ENCODE measurements around the gene TRPM1.
"Not testable (repeated sequence)": the region's sequence is repeated elsewhere in the genome, so short reads cannot be mapped to it uniquely, and the experiment has no call there.

TRPM1 gene

GRCh38 chr15:31088672-31089367, 12.7 kb downstream of the TRPM1 start:
- Histone ChIP-seq H3K4me3 (ENCODE audit: low read length) (no peak overlapping the region), H3K79me2 (ENCODE audit: low read length) (no peaks in the 10 kb centered on the region), H4K20me1 (ENCODE audit: insufficient read depth, low read length) (no peaks in the 10 kb centered on the region), H3K9me2 (replicated peaks; ENCODE audit: insufficient read depth, low read length) (no peaks in the 10 kb centered on the region), H3K4me2 (ENCODE audit: low read depth, low read length) (no peak overlapping the region), H3K27ac (ENCODE audit: low read length) (no peak overlapping the region), H2AFZ (ENCODE audit: low read length) (no peak overlapping the region), H3K9ac (ENCODE audit: low read length) (no peak overlapping the region), H3K36me3 (replicated peaks; ENCODE audit: insufficient read depth, low read length) (no peaks in the 10 kb centered on the region), H3F3A (ENCODE audit: insufficient read depth, low read length) (peaks cover 2% of the 10 kb centered on the region; the same call in 1 of the 2 replicates), H3K9me3 (replicated peaks; ENCODE audit: insufficient read depth, low read length) (no peaks in the 10 kb centered on the region), H3K4me1 (ENCODE audit: low read length) (peaks cover 14% of the 10 kb centered on the region), H3K27me3 (replicated peaks; ENCODE audit: insufficient read depth, low read length) (no peaks in the 10 kb centered on the region)
- TF ChIP-seq EZH2phosphoT487 (IDR thresholded peaks at IDR 0.05; ENCODE audit: low read length) (no peak), EZH2 (optimal IDR thresholded peaks at IDR 0.05; ENCODE audit: low read depth, low read length) (no peak)
- TF ChIP-seq, protein P1, sequence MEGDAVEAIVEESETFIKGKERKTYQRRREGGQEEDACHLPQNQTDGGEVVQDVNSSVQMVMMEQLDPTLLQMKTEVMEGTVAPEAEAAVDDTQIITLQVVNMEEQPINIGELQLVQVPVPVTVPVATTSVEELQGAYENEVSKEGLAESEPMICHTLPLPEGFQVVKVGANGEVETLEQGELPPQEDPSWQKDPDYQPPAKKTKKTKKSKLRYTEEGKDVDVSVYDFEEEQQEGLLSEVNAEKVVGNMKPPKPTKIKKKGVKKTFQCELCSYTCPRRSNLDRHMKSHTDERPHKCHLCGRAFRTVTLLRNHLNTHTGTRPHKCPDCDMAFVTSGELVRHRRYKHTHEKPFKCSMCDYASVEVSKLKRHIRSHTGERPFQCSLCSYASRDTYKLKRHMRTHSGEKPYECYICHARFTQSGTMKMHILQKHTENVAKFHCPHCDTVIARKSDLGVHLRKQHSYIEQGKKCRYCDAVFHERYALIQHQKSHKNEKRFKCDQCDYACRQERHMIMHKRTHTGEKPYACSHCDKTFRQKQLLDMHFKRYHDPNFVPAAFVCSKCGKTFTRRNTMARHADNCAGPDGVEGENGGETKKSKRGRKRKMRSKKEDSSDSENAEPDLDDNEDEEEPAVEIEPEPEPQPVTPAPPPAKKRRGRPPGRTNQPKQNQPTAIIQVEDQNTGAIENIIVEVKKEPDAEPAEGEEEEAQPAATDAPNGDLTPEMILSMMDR (IDR thresholded peaks at IDR 0.05; ENCODE audit: low read length), result no peak
- DNase-seq, result no peak

GRCh38 chr15:31088041-31088440, 13.5 kb downstream of the TRPM1 start:
- H2AFZ ChIP-seq (ENCODE audit: low read length); H3K9ac ChIP-seq (ENCODE audit: low read length); H4K20me1 ChIP-seq (ENCODE audit: insufficient read depth, low read length); H3K4me3 ChIP-seq (ENCODE audit: low read length); H3F3A ChIP-seq (ENCODE audit: insufficient read depth, low read length); H3K27ac ChIP-seq (ENCODE audit: low read length); H3K79me2 ChIP-seq (ENCODE audit: low read length); H3K36me3 ChIP-seq (replicated peaks; ENCODE audit: insufficient read depth, low read length); H3K9me2 ChIP-seq (replicated peaks; ENCODE audit: insufficient read depth, low read length); H3K27me3 ChIP-seq (replicated peaks; ENCODE audit: insufficient read depth, low read length); DNase-seq; H3K9me3 ChIP-seq (replicated peaks; ENCODE audit: insufficient read depth, low read length); H3K4me2 ChIP-seq (ENCODE audit: low read depth, low read length): not testable (repeated sequence)
- H3K4me1 ChIP-seq (ENCODE audit: low read length), result peaks cover 20% of the 10 kb centered on the region

DNA sequence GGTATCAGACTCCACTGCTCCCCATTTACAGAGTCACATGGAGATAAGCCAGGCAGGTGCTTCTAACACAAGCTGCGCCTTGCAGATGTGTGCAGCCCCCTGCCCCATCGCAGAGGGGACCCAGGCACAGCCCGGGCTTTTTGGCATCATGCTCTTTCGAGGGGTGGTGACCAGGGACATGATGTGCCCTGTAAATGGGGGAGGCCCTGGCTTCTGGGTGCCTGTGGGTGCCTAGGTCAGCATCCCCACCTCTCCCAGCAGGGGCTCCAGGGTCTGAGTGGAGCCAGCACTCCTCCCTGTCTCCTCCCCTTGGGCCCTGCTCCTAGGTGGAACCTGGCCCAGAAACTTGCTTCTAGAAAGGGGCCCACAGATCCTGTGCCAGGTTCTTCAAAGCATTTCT, 15.2 kb downstream of the TRPM1 start:
- H3K27ac ChIP-seq (ENCODE audit: low read length), result no peak overlapping the region
- no peaks in the 10 kb centered on the region for H3K36me3 ChIP-seq (replicated peaks; ENCODE audit: insufficient read depth, low read length)
- no peak overlapping the region for H2AFZ ChIP-seq (ENCODE audit: low read length)
- H3K27me3 ChIP-seq (replicated peaks; ENCODE audit: insufficient read depth, low read length), result no peaks in the 10 kb centered on the region
- H3K4me1 ChIP-seq (ENCODE audit: low read length), result peaks cover 37% of the 10 kb centered on the region
- no peaks in the 10 kb centered on the region for H4K20me1 ChIP-seq (ENCODE audit: insufficient read depth, low read length)
- no peak overlapping the region for H3K4me2 ChIP-seq (ENCODE audit: low read depth, low read length)
- no peaks in the 10 kb centered on the region for H3K79me2 ChIP-seq (ENCODE audit: low read length)
- DNase-seq, result no peak
- no peak overlapping the region for H3K4me3 ChIP-seq (ENCODE audit: low read length)
- H3F3A ChIP-seq (ENCODE audit: insufficient read depth, low read length), result peaks cover 25% of the 10 kb centered on the region
- TF ChIP-seq, protein P1 (IDR thresholded peaks at IDR 0.05; ENCODE audit: low read length), result no peak
- TF ChIP-seq EZH2 (optimal IDR thresholded peaks at IDR 0.05; ENCODE audit: low read depth, low read length) (no peak), EZH2phosphoT487 (IDR thresholded peaks at IDR 0.05; ENCODE audit: low read length) (no peak)
- H3K9me3 ChIP-seq (replicated peaks; ENCODE audit: insufficient read depth, low read length), result no peaks in the 10 kb centered on the region
- no peaks in the 10 kb centered on the region for H3K9me2 ChIP-seq (replicated peaks; ENCODE audit: insufficient read depth, low read length)
- no peak overlapping the region for H3K9ac ChIP-seq (ENCODE audit: low read length)

- no peak overlapping the region for H3K4me2 ChIP-seq (ENCODE audit: low read depth, low read length)
- TF ChIP-seq, protein P1 (IDR thresholded peaks at IDR 0.05; ENCODE audit: low read length), result no peak
- TF ChIP-seq EZH2phosphoT487 (IDR thresholded peaks at IDR 0.05; ENCODE audit: low read length) (no peak), EZH2 (optimal IDR thresholded peaks at IDR 0.05; ENCODE audit: low read depth, low read length) (no peak)
- H3K9me2 ChIP-seq (replicated peaks; ENCODE audit: insufficient read depth, low read length), result no peaks in the 10 kb centered on the region
These were observed 16.2 kb downstream of the TRPM1 start for GRCh38 chr15:31085359-31085758.

More at GRCh38 chr15:31085359-31085758, 16.2 kb downstream of the TRPM1 start:
- Histone ChIP-seq H3K27me3 (replicated peaks; ENCODE audit: insufficient read depth, low read length) (no peaks in the 10 kb centered on the region), H3K27ac (ENCODE audit: low read length) (no peak overlapping the region), H3K4me1 (ENCODE audit: low read length) (peaks cover 45% of the 10 kb centered on the region), H3F3A (ENCODE audit: insufficient read depth, low read length) (peaks cover 32% of the 10 kb centered on the region), H2AFZ (ENCODE audit: low read length) (no peak overlapping the region), H4K20me1 (ENCODE audit: insufficient read depth, low read length) (no peaks in the 10 kb centered on the region), H3K4me3 (ENCODE audit: low read length) (no peak overlapping the region), H3K9ac (ENCODE audit: low read length) (no peak overlapping the region), H3K36me3 (replicated peaks; ENCODE audit: insufficient read depth, low read length) (no peaks in the 10 kb centered on the region), H3K79me2 (ENCODE audit: low read length) (no peaks in the 10 kb centered on the region), H3K9me3 (replicated peaks; ENCODE audit: insufficient read depth, low read length) (no peaks in the 10 kb centered on the region)
- DNase-seq, result no peak
